Activated CD4-positive, alpha-beta T cell treated with anti-CD3 and anti-CD28 coated beads, Interleukin-2, Interleukin-4, amounts not matched to agents 100 ng/mL and 50 ng/mL, durations not matched to agents 16 hours and 8 hours (primary cell): ENCODE results near the gene CDH13.

Source experiments
- DNase-seq: peaks from one replicate; pipeline ENCODE4 v3.0.0-alpha.2; 2020; ENCODE audit warnings: low spot score

Gene CDH13

GRCh38 chr16:82999711-83000110 is 372.9 kb downstream of the CDH13 start:
- DNase-seq, result no peak

GRCh38 chr16:83002351-83003334 is 375.9 kb downstream of the CDH13 start:
- no peak for DNase-seq

DNA sequence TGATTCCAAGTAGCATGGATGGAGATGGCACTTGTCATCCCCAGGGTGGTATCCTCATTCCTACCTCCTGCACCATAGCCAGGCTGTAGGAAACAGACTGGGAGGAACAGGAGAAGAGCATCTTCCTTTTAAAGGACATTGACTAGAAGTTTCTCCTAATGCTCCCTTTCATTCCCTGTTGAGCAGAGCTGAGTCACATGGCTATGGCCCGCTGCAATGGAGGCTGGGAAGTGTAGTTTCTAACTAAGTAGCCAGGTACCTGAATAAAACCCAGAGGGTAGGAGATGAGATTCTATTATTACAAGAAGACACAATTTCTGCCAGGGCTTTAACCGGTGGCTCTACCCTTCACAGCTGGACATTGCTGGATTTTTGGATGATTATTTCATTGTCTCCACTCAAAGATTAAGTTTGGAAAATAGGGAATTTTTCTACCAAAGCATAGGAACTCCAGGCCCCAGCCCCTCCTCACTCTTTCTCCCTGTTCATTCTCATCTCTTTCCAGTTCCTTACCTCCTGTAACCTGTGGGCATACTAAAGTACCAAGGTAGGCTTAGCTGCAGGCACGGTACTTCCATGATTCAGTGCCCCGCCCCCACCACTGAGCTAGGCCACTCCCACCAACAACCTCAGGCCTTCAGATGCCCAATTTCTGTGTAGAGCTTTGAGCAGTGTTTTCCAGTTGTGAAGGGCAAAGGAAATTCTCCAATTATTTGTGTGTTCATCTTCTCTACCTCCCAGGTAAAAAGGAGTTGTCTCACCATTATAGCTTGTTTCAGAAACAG is 378.3 kb downstream of the CDH13 start:
- no peak for DNase-seq

- no peak for DNase-seq
These were observed 378.9 kb downstream of the CDH13 start for GRCh38 chr16:83005653-83006160.

DNA sequence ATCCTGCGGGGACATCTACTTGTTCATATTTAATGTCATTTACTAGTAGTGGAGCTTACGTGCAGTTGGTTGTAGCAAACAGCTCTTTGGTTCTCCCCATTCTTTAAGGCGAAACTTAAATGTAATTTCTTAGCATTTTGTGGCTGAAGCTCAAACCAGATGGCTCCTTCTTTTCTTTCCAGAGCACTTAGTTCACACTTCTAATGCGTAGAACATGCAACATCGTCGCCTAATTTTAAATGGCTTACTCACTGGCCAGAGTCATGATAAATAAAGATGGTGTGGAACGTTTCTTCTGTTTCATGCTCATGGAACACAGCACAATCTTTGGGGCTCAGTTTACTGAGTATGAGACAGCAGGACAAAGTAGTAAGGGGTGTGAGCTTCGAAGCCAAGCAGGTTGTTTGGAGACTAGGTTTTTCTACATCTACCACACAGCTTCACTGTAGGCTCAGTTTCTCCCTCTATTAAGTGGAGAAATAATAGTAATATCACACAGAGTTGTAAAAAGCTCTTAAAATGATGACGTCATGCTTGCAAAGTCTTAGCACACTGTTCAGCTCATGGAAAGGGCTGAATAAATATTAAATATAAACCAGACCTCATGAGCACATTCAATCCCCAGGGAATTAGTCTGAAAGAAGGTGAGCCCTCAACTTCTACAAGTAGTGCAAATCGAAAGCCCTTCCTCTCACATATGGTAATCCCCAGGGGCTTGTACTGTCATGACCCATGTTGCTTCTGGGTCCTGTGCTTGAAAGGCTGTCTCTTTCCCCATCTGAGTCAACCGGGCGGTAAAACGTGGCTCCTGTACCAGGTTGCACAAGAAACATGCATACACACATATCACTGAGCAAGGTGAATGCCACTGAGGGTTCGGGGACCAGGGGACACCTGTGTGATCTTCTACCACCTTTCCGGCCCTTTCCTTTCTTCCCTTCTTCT is 384.3 kb downstream of the CDH13 start:
- DNase-seq, result no peak

- DNase-seq, result no peak
These were observed 385.2 kb downstream of the CDH13 start for GRCh38 chr16:83011939-83012338.

GRCh38 chr16:83013071-83013470 is 386.3 kb downstream of the CDH13 start:
- no peak for DNase-seq

DNA sequence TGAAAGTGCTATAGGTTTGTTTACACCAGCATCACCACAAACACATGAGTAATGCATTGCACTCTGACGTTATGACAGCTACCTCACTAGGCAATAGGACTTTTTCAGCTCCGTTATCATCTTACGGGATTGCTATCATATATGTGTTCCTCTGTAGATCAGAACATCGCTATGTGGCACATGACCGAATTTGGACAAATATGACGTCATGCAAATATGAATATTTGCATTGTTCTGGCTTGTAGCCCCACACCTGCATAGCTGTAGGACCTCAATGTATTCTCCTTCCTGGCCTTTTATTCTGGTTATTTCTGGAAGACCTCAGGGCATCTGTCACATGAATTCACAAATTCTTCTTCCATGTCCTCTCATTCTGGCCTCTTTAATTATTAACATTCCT is 393.2 kb downstream of the CDH13 start:
- DNase-seq, result no peak

DNA sequence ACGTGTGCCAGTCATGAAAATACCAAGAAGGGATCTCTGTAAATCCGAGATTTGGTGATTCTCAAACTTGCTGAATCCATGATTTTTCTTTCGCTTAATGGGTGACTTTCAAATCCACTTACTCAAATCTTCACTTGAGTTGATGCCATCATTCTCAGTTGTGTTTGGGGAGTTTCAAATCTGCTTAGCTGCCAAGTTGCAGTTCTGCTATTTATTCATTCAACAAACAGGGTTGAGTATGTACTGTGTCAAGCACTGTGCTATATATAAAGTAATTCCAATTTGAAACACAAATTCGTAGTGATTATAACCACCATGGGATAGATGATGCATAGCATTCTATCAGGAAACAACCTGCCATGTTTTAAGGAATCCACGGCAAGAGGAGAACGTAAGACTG is 394.3 kb downstream of the CDH13 start:
- DNase-seq, result peak; percentile 6

GRCh38 chr16:83021746-83022145 is 395.0 kb downstream of the CDH13 start:
- no peak for DNase-seq

GRCh38 chr16:83023011-83023410 is 396.2 kb downstream of the CDH13 start:
- DNase-seq, result no peak

- no peak for DNase-seq
These were observed 396.9 kb downstream of the CDH13 start for GRCh38 chr16:83023640-83024039.

GRCh38 chr16:83027973-83028372 is 401.2 kb downstream of the CDH13 start:
- no peak for DNase-seq

DNA sequence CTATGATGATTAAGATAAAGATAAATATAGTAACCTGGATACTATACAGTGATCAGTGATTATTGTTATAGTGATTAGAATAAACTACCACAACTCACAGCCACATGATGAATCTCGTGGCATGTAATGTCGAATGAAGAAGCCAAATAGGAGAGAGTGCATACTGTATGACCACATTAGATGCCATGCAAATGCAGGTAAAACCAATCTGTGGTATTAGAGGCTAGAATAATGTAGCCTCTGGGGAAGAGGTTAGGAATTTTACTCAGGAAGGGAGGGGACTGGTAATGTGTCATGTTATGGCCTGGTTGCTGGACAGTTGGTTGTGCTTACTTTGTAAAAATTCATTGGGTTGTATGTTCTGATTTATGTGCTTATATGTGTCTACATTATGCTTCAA is 402.7 kb downstream of the CDH13 start:
- DNase-seq, result no peak

DNA sequence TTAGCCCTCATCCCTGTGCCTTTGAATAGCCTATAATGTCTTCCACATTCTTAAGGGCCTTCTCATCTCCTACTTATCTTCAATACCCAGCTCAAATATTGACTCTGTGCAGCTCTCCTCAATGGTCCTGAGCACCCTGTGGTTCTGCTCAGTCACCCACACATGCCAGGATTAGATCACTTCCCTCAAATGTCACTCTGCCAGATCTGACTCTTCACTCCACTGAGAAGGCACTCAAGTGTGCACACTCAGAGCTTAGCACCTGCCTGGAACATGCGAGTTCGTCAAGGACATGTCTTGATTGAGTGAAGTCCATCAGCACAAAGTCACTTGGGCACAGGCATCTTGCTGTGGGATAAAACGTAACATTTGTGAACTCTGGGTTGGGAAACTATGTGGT is 404.8 kb downstream of the CDH13 start:
- no peak for DNase-seq

DNA sequence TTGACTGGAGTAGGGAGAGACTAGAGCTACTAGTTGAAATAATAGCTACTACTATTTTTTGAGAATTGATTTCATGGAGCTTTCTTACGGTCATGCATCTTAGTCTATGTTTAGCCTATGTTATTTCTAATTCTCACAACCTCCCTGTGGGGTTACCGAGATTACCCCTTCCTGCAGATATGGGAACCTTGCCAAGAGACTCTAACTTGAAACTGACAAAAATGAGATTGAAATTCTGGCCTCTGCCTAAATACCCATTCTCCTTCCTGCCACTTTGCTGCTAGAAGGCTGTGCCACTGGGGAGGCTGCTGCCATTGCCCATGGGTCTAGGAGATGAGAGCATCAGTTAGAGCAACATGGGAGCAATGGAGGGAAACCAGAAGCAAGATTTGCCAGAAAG is 410.3 kb downstream of the CDH13 start:
- DNase-seq, result no peak

GRCh38 chr16:83037884-83038283 is 411.1 kb downstream of the CDH13 start:
- DNase-seq, result no peak

DNA sequence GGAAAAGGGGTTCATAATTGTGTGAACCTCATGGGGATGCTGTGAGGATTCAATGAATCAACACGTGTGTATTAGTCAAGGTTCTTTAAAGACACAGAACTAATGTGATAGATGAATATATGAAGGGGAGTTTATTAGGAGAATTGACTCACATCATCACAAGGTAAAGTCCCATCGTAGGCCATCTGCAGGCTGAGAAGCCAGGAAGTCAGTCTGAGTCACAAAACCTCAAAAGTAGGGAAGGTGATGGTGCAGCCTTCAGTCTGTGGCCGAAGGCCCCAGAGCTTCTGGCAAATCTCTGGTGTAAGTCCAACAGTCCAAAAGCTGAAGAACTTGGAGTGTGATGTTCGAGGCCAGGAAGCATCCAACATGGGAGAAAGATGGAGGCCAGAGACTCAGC is 413.4 kb downstream of the CDH13 start:
- DNase-seq, result peak; percentile 15

DNA sequence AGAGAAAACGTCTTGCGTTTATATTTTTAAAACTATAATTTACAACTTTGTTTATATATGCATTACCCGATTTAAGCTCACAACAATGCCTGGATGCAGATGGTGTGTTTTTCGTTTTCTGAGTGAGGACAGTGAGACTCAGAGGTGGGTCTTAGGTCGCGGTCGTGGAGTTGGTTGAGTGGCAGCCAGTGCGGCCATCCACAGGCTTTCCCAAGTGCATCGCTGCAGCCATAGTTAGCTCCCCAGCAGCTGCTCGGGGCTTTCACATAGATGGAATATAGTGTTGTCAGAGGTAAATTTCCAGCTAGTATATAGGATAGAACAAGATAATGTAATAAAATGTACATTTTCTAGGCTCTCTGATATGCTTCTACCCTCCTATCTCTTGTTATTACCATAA is 417.8 kb downstream of the CDH13 start:
- DNase-seq, result no peak

GRCh38 chr16:83045790-83046189 is 419.0 kb downstream of the CDH13 start:
- DNase-seq, result no peak

DNA sequence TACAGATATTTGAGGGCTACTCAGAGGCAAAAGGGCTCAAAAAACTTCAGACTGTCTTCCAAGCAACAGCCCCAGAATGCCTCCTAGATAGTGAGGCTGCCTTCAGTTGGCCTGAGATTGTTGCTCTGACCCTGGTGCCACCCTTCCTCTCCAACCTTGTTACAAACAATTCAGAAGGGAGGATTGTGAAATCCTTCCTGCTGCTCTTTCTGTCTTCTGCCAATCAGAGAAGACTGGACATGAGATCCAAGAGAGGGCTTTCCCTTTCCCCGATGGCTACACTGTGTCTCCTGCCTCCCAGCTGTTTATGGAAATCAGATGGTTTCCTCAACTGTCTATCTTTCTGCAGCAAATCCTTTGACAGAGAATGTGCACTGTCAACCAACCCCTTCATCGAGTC is 419.9 kb downstream of the CDH13 start:
- no peak for DNase-seq

DNA sequence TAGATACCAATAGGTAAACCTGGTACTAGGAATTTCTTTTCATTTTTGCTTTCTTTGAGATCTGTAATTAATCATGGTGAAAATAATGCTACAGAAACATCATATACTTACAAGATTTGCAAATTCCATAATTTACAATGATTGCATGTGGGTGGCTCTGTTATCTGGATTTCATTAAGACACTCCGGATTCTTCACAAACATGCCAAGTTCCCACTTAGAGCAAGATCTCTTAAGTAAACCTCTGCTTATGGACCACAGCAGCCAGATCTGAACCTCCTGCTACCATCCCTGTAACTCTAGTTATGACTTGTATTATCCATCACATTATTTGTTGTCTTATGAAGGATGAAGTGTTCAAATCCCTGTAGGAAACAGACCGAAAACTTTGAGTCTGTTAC is 424.7 kb downstream of the CDH13 start:
- DNase-seq, result no peak
